Liver (tissue), 3 donors: ENCODE results near the gene PRPF6.

Experiments
- EGR1 ChIP-seq, 2 donors: IDR thresholded peaks; 2 replicates each; pipeline ENCODE4 v1.6.1; 2016 to 2018; ENCODE audit warnings: antibody characterized with exemption in 2 of 2, low read depth in 2 of 2
- HNF4G ChIP-seq: IDR thresholded peaks from 2 replicates; pipeline ENCODE4 v1.6.1; 2016; ENCODE audit warnings: antibody characterized with exemption
- MAX ChIP-seq: IDR thresholded peaks from 2 replicates; pipeline ENCODE4 v1.6.1; 2016; ENCODE audit warnings: antibody characterized with exemption
- RAD21 ChIP-seq, 2 donors: IDR thresholded peaks; 2 replicates each; pipeline ENCODE4 v1.6.1; 2016; ENCODE audit warnings: antibody characterized with exemption in 2 of 2, mild to moderate bottlenecking in 2 of 2
- SP1 ChIP-seq: IDR thresholded peaks from 2 replicates; pipeline ENCODE4 v1.6.1; 2018; ENCODE audit warnings: antibody characterized with exemption, mild to moderate bottlenecking
- TAF1 ChIP-seq: conservative IDR thresholded peaks from 2 replicates; pipeline ENCODE4 v1.6.1; 2016; ENCODE audit warnings: antibody characterized with exemption, mild to moderate bottlenecking
- YY1 ChIP-seq: IDR thresholded peaks from 2 replicates; pipeline ENCODE4 v1.6.1; 2016; ENCODE audit warnings: antibody characterized with exemption, mild to moderate bottlenecking
- TF ChIP-seq, protein P1 (sequence below): fragments of 150-350 bp; IDR thresholded peaks from 2 replicates; pipeline ENCODE4 v1.5.1; 2017; ENCODE audit warnings: improper control_type of control experiment, low read depth, low read length; ENCODE audit not compliant: missing input control
- TF ChIP-seq, protein P2 (sequence below): IDR thresholded peaks from 2 replicates; pipeline ENCODE4 v1.6.1; 2016; ENCODE audit warnings: antibody characterized with exemption, mild to moderate bottlenecking
- donor health status: healthy.
- donor health status: healthy.

- TF ChIP-seq, protein P1, sequence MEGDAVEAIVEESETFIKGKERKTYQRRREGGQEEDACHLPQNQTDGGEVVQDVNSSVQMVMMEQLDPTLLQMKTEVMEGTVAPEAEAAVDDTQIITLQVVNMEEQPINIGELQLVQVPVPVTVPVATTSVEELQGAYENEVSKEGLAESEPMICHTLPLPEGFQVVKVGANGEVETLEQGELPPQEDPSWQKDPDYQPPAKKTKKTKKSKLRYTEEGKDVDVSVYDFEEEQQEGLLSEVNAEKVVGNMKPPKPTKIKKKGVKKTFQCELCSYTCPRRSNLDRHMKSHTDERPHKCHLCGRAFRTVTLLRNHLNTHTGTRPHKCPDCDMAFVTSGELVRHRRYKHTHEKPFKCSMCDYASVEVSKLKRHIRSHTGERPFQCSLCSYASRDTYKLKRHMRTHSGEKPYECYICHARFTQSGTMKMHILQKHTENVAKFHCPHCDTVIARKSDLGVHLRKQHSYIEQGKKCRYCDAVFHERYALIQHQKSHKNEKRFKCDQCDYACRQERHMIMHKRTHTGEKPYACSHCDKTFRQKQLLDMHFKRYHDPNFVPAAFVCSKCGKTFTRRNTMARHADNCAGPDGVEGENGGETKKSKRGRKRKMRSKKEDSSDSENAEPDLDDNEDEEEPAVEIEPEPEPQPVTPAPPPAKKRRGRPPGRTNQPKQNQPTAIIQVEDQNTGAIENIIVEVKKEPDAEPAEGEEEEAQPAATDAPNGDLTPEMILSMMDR, result no peak
- no peak for TF ChIP-seq TAF1
- TF ChIP-seq, protein P2, sequence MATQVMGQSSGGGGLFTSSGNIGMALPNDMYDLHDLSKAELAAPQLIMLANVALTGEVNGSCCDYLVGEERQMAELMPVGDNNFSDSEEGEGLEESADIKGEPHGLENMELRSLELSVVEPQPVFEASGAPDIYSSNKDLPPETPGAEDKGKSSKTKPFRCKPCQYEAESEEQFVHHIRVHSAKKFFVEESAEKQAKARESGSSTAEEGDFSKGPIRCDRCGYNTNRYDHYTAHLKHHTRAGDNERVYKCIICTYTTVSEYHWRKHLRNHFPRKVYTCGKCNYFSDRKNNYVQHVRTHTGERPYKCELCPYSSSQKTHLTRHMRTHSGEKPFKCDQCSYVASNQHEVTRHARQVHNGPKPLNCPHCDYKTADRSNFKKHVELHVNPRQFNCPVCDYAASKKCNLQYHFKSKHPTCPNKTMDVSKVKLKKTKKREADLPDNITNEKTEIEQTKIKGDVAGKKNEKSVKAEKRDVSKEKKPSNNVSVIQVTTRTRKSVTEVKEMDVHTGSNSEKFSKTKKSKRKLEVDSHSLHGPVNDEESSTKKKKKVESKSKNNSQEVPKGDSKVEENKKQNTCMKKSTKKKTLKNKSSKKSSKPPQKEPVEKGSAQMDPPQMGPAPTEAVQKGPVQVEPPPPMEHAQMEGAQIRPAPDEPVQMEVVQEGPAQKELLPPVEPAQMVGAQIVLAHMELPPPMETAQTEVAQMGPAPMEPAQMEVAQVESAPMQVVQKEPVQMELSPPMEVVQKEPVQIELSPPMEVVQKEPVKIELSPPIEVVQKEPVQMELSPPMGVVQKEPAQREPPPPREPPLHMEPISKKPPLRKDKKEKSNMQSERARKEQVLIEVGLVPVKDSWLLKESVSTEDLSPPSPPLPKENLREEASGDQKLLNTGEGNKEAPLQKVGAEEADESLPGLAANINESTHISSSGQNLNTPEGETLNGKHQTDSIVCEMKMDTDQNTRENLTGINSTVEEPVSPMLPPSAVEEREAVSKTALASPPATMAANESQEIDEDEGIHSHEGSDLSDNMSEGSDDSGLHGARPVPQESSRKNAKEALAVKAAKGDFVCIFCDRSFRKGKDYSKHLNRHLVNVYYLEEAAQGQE, result no peak
- TF ChIP-seq MAX, result no peak
- TF ChIP-seq SP1, result no peak
- TF ChIP-seq YY1, result no peak
- no peak for TF ChIP-seq HNF4G
- TF ChIP-seq RAD21 (IDR thresholded peaks at IDR 0.05), result no peak
- TF ChIP-seq EGR1 (IDR thresholded peaks at IDR 0.05; ENCODE audit: low read depth in 2 of 2), result no peak
Measured at GRCh38 chr20:63947638-63948456, 33.1 kb upstream of the PRPF6 start.
